A673 (cell line): ENCODE results near the gene GBA2.

Experiments used
- CTCF ChIP-seq: fragments of 300-800, 200-600 bp; sonication (generic); conservative IDR thresholded peaks from 2 replicates; pipeline ENCODE4 v1.5.1; 2017; ENCODE audit warnings: low read depth, mild to moderate bottlenecking, antibody characterized with exemption, low read length, moderate library complexity, mixed read lengths
- EZH2 ChIP-seq: fragments of 200-600 bp; sonication (generic); IDR thresholded peaks from 2 replicates; pipeline ENCODE4 v1.6.1; 2017; ENCODE audit warnings: borderline replicate concordance, low read depth, mild to moderate bottlenecking, mixed read lengths, antibody characterized with exemption, low read length; ENCODE audit not compliant: poor library complexity, severe bottlenecking

- TF ChIP-seq EZH2: no peak
- TF ChIP-seq CTCF: no peak
These were observed 34.9 kb downstream of the GBA2 start for GRCh38 chr9:35714123-35714522.
